SK-N-SH (cell line): ENCODE results near the gene MAGEF1.

Source experiments
- TF ChIP-seq, protein P1 (sequence below): IDR thresholded peaks from 2 replicates; pipeline ENCODE4 v1.4.0; 2012; ENCODE audit warnings: low read depth, borderline replicate concordance
- TF ChIP-seq, protein P2 (sequence below): fragments of 150-350 bp; IDR thresholded peaks from 2 replicates; pipeline ENCODE4 v1.6.1; 2017; ENCODE audit warnings: antibody characterized with exemption, low read length, low read depth, borderline replicate concordance

DNA sequence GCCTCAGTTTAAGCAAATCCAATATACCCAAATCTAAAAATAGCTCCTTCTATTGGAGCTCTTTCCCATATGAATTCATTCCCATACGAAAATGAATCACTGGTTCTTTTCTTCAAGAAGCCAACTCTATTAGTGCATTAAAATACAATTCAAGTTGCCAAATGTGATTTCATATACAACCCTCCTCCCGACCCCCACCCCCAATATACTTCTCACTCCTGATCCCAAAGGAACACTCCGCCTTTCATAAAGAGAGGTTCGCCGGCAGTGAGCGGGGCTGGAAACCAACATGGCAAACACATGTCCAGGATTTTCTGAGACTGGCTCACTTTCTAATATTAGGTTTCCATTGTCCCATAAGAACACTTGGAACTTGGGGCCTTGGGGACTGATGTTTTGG is 48.5 kb downstream of the MAGEF1 start:
- TF ChIP-seq, protein P1, sequence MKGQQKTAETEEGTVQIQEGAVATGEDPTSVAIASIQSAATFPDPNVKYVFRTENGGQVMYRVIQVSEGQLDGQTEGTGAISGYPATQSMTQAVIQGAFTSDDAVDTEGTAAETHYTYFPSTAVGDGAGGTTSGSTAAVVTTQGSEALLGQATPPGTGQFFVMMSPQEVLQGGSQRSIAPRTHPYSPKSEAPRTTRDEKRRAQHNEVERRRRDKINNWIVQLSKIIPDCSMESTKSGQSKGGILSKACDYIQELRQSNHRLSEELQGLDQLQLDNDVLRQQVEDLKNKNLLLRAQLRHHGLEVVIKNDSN = no peak
- TF ChIP-seq, protein P2, sequence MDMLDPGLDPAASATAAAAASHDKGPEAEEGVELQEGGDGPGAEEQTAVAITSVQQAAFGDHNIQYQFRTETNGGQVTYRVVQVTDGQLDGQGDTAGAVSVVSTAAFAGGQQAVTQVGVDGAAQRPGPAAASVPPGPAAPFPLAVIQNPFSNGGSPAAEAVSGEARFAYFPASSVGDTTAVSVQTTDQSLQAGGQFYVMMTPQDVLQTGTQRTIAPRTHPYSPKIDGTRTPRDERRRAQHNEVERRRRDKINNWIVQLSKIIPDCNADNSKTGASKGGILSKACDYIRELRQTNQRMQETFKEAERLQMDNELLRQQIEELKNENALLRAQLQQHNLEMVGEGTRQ = no peak
